Breast epithelium (tissue), 4 donors: ENCODE data around the gene EOLA1. TPM values are rescaled to one million over a fixed set of nuclear protein-coding genes. Genes with fewer than 3 reads are reported as not detected.
"Not testable (repeated sequence)": the region's sequence is repeated elsewhere in the genome, so short reads cannot be mapped to it uniquely, and the experiment has no call there.

ENCODE experiments used
- DNase-seq, 2 donors: peaks; one replicate each; pipeline ENCODE4 v3.0.0-alpha.2; 2019; ENCODE audit warnings: low spot score in 2 of 2
- H3K27ac ChIP-seq, 2 donors: fragments of 200-600 bp; sonication (generic) in 1 of 2; one replicate each; pipeline ENCODE4 v1.5.1; 2016 to 2019; ENCODE audit warnings: mild to moderate bottlenecking in 1 of 2
- H3K27me3 ChIP-seq, 2 donors: fragments of 200-600 bp; sonication (generic) in 1 of 2; one replicate each; pipeline versions ENCODE4 v1.5.1 to v1.6.0; 2017 to 2019; ENCODE audit warnings: control low read depth in 1 of 2, mild to moderate bottlenecking in 1 of 2
- H3K36me3 ChIP-seq: fragments of 200-600 bp; one replicate; pipeline ENCODE4 v1.5.1; 2019
- H3K4me1 ChIP-seq, 2 donors: fragments of 200-600 bp; sonication (generic); one replicate each; pipeline ENCODE4 v1.5.1; 2016 to 2019; ENCODE audit warnings: control low read depth in 1 of 2
- H3K4me3 ChIP-seq, 3 donors: fragments of 200-600 bp; sonication (generic); 1 replicate in 2 of 3; 2 replicates in 1 of 3; pipeline ENCODE4 v1.5.1; 2016 to 2019; ENCODE audit warnings: mild to moderate bottlenecking in 3 of 3, moderate library complexity in 2 of 3
- H3K9me3 ChIP-seq, 2 donors: fragments of 200-600 bp; sonication (generic) in 1 of 2; one replicate each; pipeline ENCODE4 v1.5.1; 2016 to 2019; ENCODE audit warnings: control low read depth in 1 of 2
- POLR2A ChIP-seq: fragments of 450-650 bp; IDR thresholded peaks from one replicate; pipeline ENCODE4 v1.6.1; 2016; ENCODE audit warnings: antibody characterized with exemption, mild to moderate bottlenecking, moderate library complexity
- POLR2AphosphoS5 ChIP-seq, 3 donors: sonication (generic); formaldehyde crosslinking; IDR thresholded peaks; one replicate each; pipeline ENCODE4 v1.6.1; 2017; ENCODE audit warnings: antibody characterized with exemption in 3 of 3
- intact Hi-C: fragments of 100-400 bp; cut with DNase I; formaldehyde crosslinking; loops from one replicate; pipeline ENCODE4 v1.15.1; 2023; ENCODE audit warnings: low total_unique reads
- total RNA-seq, 3 donors: library from RNA; depleted of rRNA; stranded (reverse); fragments of >200 nt; gene quantifications; one replicate each; pipeline ENCODE4 v1.1.0, GENCODE V29; 2016
- TF ChIP-seq, protein P1 (sequence below), 3 donors: fragments of 450-650 bp; IDR thresholded peaks; one replicate each; pipeline ENCODE4 v1.5.1; 2016 to 2017; ENCODE audit warnings: antibody characterized with exemption in 3 of 3, mild to moderate bottlenecking in 3 of 3, moderate library complexity in 3 of 3

Gene EOLA1
- total RNA-seq, 3 donors from 2014 or later, result 12.3 to 20.1 (median 17.7) TPM

- H3K4me3 ChIP-seq, result no peak overlapping the region
- H3K4me1 ChIP-seq, result no peaks in the 10 kb centered on the region
- H3K9me3 ChIP-seq, result no peaks in the 10 kb centered on the region
- no peak overlapping the region for H3K27ac ChIP-seq
- DNase-seq, result no peak
- no peaks in the 10 kb centered on the region for H3K36me3 ChIP-seq
- TF ChIP-seq, protein P1, sequence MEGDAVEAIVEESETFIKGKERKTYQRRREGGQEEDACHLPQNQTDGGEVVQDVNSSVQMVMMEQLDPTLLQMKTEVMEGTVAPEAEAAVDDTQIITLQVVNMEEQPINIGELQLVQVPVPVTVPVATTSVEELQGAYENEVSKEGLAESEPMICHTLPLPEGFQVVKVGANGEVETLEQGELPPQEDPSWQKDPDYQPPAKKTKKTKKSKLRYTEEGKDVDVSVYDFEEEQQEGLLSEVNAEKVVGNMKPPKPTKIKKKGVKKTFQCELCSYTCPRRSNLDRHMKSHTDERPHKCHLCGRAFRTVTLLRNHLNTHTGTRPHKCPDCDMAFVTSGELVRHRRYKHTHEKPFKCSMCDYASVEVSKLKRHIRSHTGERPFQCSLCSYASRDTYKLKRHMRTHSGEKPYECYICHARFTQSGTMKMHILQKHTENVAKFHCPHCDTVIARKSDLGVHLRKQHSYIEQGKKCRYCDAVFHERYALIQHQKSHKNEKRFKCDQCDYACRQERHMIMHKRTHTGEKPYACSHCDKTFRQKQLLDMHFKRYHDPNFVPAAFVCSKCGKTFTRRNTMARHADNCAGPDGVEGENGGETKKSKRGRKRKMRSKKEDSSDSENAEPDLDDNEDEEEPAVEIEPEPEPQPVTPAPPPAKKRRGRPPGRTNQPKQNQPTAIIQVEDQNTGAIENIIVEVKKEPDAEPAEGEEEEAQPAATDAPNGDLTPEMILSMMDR (IDR thresholded peaks at IDR 0.05), result no peak
- TF ChIP-seq POLR2A, result no peak
- TF ChIP-seq POLR2AphosphoS5 (IDR thresholded peaks at IDR 0.05), result no peak
- intact Hi-C loops, result no loop called here
- peaks cover 0 to 11% of the 10 kb centered on the region in 2 donors for H3K27me3 ChIP-seq
These were observed 24.2 kb upstream of the EOLA1 start for GRCh38 chrX:149516604-149517003.

DNA sequence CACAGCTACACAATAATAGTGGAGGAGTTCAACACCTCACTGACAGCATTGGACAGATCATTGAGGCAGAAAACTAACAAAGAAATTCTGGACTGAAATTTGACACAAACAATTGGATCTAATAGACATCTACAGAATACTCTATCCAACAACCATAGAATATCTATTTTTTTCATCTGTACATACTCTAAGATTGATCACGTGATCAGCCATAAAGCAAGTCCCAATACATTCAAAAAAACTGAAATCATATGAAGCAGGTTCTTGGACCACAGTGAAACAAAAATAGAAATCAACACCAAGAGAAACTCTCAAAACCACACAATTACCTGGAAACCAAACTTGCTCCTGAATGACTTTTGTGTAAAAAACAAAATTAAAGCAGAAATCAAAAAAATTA is 23.5 kb upstream of the EOLA1 start:
- no peaks in the 10 kb centered on the region for H3K36me3 ChIP-seq
- intact Hi-C loops, result no loop called here
- TF ChIP-seq POLR2A, result no peak
- TF ChIP-seq, protein P1 (IDR thresholded peaks at IDR 0.05), result no peak
- no peak for TF ChIP-seq POLR2AphosphoS5 (IDR thresholded peaks at IDR 0.05)
- no peaks in the 10 kb centered on the region for H3K4me1 ChIP-seq
- no peak overlapping the region for H3K4me3 ChIP-seq
- no peak for DNase-seq
- H3K27ac ChIP-seq, result no peak overlapping the region
- peaks cover 0 to 16% of the 10 kb centered on the region in 2 donors for H3K27me3 ChIP-seq
- no peaks in the 10 kb centered on the region for H3K9me3 ChIP-seq

GRCh38 chrX:149518236-149518635 is 22.6 kb upstream of the EOLA1 start:
- DNase-seq, result no peak
- intact Hi-C loops, result no loop called here
- Histone ChIP-seq H3K27ac (no peak overlapping the region), H3K4me3 (no peak overlapping the region), H3K9me3 (no peaks in the 10 kb centered on the region), H3K27me3 (peaks cover 0 to 16% of the 10 kb centered on the region in 2 donors), H3K36me3 (no peaks in the 10 kb centered on the region), H3K4me1 (no peaks in the 10 kb centered on the region)
- TF ChIP-seq, protein P1 (IDR thresholded peaks at IDR 0.05), result no peak
- TF ChIP-seq POLR2A, result no peak
- TF ChIP-seq POLR2AphosphoS5 (IDR thresholded peaks at IDR 0.05), result no peak

DNA sequence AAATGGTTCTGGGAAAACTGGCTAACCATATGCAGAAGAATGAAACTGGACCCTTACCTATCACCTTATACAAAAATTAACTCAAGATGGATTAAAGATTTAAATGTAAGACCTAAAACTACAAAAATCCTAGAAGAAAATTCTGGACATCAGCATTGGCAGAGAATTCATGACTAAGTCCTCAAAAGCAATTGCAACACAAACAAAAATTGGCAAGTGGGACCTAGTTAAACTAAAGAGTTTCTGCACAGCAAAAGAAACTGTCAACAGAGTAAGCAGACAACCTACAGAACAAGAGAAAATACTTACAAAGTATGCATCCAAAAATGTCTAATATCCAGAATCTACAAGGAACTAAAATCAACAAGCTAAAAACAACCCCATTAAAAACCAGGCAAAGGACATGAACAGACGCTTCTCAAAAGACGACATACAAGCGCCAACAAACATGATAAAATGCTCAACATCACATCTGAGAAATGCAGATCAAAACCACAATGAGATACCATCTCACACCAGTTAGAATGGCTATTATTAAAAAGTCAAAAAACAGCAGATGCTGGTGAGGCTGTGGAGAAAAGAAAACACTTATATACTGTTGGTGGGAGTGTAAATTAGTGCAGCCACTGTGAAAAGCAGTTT is 20.1 kb upstream of the EOLA1 start:
- H3K9me3 ChIP-seq, H3K27ac ChIP-seq, DNase-seq, H3K36me3 ChIP-seq, intact Hi-C loops, H3K4me1 ChIP-seq, H3K4me3 ChIP-seq: not testable (repeated sequence)
- peaks cover 0 to 15% of the 10 kb centered on the region in 2 donors for H3K27me3 ChIP-seq

- no peak for DNase-seq
- TF ChIP-seq POLR2A (no peak), POLR2AphosphoS5 (IDR thresholded peaks at IDR 0.05) (no peak)
- TF ChIP-seq, protein P1 (IDR thresholded peaks at IDR 0.05), result no peak
- Histone ChIP-seq H3K4me3 (no peak overlapping the region), H3K27me3 (peaks cover 0 to 8% of the 10 kb centered on the region in 2 donors), H3K9me3 (no peaks in the 10 kb centered on the region), H3K4me1 (no peaks in the 10 kb centered on the region), H3K36me3 (no peaks in the 10 kb centered on the region), H3K27ac (no peak overlapping the region)
- intact Hi-C loops, result no loop called here
These were observed 19.4 kb upstream of the EOLA1 start for GRCh38 chrX:149521438-149521837.
